IMR-90 (cell line): ENCODE data around the gene UGT1A4.

Experiments
- BHLHE40 ChIP-seq: fragments of 150-350 bp; IDR thresholded peaks from 2 replicates; pipeline ENCODE4 v1.6.1; 2016; ENCODE audit warnings: mild to moderate bottlenecking, low read depth, low read length
- CTCF ChIP-seq: conservative IDR thresholded peaks from 2 replicates; pipeline ENCODE4 v1.5.1; 2012; ENCODE audit warnings: mild to moderate bottlenecking, low read depth, low read length, improper control_type of control experiment
- ELK1 ChIP-seq: fragments of 150-350 bp; IDR thresholded peaks from 2 replicates; pipeline ENCODE4 v1.6.1; 2016; ENCODE audit warnings: low read depth, mild to moderate bottlenecking, low read length, moderate library complexity, borderline replicate concordance
- MAFK ChIP-seq: IDR thresholded peaks from 2 replicates; pipeline ENCODE4 v1.6.1; 2012; ENCODE audit warnings: low read depth, low read length, improper control_type of control experiment
- MXI1 ChIP-seq: IDR thresholded peaks from 2 replicates; pipeline ENCODE4 v1.6.1; 2012; ENCODE audit warnings: low read depth, mild to moderate bottlenecking, low read length, moderate library complexity, borderline replicate concordance
- POLR2A ChIP-seq: IDR thresholded peaks from 2 replicates; pipeline ENCODE4 v1.6.1; 2012; ENCODE audit warnings: mild to moderate bottlenecking, low read depth, low read length
- RAD21 ChIP-seq: IDR thresholded peaks from 2 replicates; pipeline ENCODE4 v1.6.1; 2012; ENCODE audit warnings: low read length, improper control_type of control experiment
- SMC3 ChIP-seq: fragments of 150-350 bp; IDR thresholded peaks from 2 replicates; pipeline ENCODE4 v1.6.1; 2016; ENCODE audit warnings: low read depth, mild to moderate bottlenecking, antibody characterized with exemption, low read length, moderate library complexity
- USF2 ChIP-seq: fragments of 150-350 bp; IDR thresholded peaks from 2 replicates; pipeline ENCODE4 v1.6.1; 2017; ENCODE audit warnings: mild to moderate bottlenecking, antibody characterized with exemption, low read length, low read depth

- TF ChIP-seq CTCF, result no peak
- TF ChIP-seq MXI1, result no peak
- TF ChIP-seq RAD21, result no peak
- no peak for TF ChIP-seq MAFK
- no peak for TF ChIP-seq USF2
- no peak for TF ChIP-seq SMC3
- no peak for TF ChIP-seq BHLHE40
- no peak for TF ChIP-seq POLR2A
- TF ChIP-seq ELK1, result no peak
Observed at GRCh38 chr2:233799087-233799665, 80.6 kb downstream of the UGT1A4 start.
